Astrocyte (in vitro differentiated cells and primary cell): ENCODE data around the gene PTGIS.

Experiments
- CTCF ChIP-seq: IDR thresholded peaks from 2 replicates; pipeline ENCODE4 v1.5.1; 2011; ENCODE audit warnings: low read depth, mild to moderate bottlenecking, inconsistent platforms, low read length, moderate library complexity; ENCODE audit not compliant: insufficient read depth
- EZH2 ChIP-seq: IDR thresholded peaks from 2 replicates; pipeline ENCODE4 v1.6.1; 2012; ENCODE audit warnings: mild to moderate bottlenecking, low read length, inconsistent platforms; ENCODE audit not compliant: insufficient read depth

GRCh38 chr20:49496043-49496442, 71.9 kb downstream of the PTGIS start:
- TF ChIP-seq CTCF (no peak), EZH2 (no peak)
